Effector CD4-positive, alpha-beta T cell (primary cell): ENCODE results near the gene MYL4. TPM values are rescaled to one million over a fixed set of nuclear protein-coding genes. Genes with fewer than 3 reads are reported as not detected.
A peak's percentile ranks its signal among the peaks of the same experiment; 100 is the strongest.
"Not testable (repeated sequence)": the region's sequence is repeated elsewhere in the genome, so short reads cannot be mapped to it uniquely, and the experiment has no call there.

Source experiments
- DNase-seq: peaks from one replicate; pipeline ENCODE4 v3.0.0-alpha.2; 2020
- total RNA-seq: gene quantifications from one replicate; lab custom pipeline; 2026; lab: John Stamatoyannopoulos, UW

MYL4 gene
- not detected for total RNA-seq

DNA sequence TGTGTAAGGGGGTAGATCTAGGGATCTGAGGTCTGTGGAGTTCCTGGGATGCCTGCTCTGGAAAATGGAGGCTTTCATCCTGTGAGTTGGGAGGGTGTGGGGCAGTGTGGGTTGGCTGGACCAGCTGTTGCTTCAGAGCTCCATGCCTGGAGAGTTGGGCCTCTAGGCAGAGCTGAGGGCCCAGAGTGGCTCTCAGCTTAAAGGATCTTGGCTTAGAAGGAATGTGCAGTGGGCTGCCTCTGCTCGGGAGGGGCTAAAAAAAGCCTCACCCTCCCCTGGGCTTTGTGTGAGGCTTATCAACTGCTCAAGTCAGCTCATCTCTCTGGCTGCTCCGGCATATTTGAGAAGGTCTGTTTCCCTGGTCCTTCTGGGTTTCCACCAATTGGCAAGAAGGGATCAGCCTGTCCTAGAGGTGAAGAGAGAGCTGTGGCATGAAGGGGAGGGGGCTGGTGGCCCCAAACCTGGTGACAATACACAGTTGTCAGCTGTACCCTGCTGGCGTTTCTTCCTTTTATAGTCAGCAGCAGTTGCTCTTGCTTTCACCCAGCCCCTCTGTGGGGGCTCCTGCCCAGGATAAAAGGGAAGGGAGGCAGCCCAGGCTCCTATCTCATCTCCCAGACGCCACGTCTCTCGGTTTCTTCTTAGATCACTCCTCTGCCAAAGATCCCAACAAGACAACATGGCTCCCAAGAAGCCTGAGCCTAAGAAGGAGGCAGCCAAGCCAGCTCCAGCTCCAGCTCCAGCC lies at the start of gene MYL4:
Gene MYL4, plus strand, starts transcription at position 605 of the 745 bp plus-strand sequence. Its CDS starts 75 bp downstream, at position 680.
- no peak for DNase-seq

DNA sequence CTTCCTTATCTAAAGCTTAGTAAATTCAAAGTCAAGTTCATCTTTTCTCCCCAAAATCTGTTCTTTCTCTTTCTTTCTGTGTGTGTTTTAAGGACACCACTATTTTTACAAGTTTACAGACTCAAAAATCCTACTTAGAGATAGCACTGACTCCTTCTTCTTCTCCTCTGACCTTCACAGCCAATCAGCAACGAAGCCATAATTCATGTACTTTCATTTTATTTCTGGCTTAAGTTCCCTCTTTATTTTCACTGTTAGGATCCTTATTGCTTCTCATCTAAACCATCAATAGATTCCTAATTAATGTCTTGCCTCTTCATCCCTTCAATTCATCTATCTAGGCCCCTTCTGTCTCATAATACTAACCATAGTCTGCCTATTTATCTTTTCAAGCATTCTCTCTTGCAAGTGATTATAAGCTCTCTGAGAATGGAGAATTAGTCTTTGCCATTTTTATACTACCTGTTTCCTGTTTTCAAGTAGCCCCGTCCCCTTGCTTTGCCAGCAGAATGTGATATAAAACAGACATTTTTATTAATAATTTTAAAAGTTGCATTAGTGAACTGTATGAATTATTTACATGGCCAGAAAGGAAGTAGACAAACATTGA lies 47.0 kb upstream of the MYL4 start:
- no peak for DNase-seq

DNA sequence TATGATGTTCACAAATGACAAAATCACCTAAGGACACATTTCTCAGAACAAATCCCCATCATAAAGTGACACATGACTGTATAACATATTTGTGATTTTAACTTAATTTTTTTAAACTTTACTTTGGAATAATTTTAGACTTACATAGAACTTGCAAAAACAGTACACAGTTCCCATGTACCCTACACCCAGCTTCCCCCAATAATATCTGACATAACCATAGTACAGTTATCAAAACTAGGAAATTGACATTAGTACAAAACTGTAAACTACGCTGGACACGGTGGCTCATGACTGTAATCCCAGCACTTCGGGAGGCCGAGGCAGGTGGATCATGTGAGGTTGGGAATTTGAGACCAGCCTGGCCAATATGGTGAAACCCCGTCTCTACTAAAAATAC lies 44.9 kb upstream of the MYL4 start:
- no peak for DNase-seq

GRCh38 chr17:47165137-47165536 lies 44.0 kb upstream of the MYL4 start:
- no peak for DNase-seq

GRCh38 chr17:47166854-47167253 lies 42.3 kb upstream of the MYL4 start:
- not testable (repeated sequence) for DNase-seq

DNA sequence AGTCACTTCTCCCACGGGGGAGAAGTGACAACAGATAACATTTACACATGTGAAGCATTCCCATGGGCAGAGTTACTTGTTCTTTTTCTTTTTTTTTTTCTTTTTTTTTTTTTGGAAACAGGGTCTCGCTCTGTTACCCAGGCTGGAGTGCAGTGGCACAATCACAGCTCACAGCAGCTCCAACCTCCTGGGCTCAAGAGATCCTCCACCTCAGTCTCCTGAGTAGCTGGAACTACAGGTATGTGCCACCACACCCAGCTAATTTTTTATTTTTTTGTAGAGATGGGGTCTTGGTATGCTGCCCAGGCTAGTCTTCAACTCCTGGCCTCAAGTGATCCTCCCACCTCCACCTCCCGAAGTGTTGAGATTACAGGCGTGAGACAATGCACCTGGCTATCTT lies 40.3 kb upstream of the MYL4 start:
- DNase-seq = not testable (repeated sequence)

DNA sequence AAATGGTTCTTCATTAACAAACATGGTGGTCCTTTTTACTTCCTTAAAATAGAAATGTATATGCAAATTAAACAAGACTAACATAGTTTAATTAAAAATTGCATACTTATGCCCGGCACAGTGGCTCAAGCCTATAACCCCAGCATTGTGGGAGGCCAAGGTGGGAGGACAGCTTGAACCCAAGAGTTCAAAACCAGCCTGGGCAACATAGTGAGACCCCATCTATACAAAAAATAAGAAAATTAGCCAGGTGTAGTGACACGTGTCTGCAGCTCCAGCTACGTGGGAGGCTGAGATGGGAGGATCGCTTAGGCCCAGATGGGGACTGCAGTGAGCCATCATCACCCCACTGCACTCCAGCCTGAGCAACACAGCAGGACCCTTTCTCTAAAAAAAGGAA lies 38.4 kb upstream of the MYL4 start:
- DNase-seq = no peak

- no peak for DNase-seq
Measured at GRCh38 chr17:47172696-47173565, 36.2 kb upstream of the MYL4 start.

- DNase-seq = not testable (repeated sequence)
Measured at GRCh38 chr17:47174823-47175222, 34.3 kb upstream of the MYL4 start.

DNA sequence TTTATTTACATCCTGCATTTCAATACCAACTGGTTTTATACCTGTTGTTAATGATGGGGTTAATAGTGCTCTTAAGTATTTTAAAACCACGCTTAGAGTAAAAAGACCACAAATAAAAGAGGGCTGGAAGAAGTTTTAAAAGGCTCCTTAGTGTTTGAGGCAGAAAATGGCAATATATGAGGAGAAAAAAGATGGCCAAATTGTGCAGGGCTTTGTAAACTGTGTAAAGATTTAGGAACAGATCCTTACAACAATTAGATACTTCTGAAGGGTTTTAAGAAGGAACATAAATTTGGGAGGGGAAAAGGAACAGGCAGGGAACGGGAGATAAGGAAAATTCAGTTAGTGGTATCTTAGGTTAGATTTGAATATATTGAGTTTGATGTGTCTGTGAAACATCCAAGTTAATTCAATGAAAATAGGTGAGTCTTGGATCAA lies 32.7 kb upstream of the MYL4 start:
- DNase-seq = no peak

GRCh38 chr17:47177261-47177660 lies 31.9 kb upstream of the MYL4 start:
- DNase-seq = no peak

DNA sequence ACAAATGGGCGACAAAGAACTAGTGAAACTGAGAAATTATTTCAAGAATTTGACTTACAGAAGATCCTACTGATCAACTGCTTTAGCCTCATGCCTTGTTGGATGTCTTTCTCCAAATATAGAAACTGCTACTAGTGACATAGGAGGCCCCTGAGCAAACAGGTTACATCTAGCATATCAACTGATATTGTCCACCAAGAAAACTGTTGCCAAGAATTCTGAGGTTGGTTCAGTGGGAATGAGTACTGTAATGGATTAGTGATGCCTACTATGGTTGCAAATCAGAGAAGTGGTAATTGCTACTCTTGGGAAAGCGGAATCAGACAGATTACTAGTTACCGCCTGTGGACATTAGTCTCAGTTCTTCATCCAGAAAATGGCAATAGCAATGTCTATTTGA lies 30.0 kb upstream of the MYL4 start:
- DNase-seq = no peak

DNA sequence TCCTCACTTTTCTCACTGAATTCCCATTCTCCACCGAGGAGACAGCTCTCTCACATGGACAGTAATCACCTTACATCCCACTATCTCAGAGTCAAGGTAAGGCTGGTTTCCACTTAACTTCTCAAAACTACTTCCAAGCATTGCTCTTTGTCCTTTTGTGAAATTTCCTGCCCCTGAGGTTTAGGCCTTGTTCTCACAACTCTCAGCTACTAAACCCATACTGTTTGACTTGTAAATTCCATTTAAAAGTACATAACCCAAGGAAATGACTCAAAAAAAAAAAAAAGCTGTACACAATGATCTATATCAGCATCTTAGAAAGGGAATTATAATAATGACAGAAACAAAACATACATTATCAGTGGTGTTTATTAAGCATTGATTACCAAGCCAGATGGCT lies 28.8 kb upstream of the MYL4 start:
- no peak for DNase-seq

DNA sequence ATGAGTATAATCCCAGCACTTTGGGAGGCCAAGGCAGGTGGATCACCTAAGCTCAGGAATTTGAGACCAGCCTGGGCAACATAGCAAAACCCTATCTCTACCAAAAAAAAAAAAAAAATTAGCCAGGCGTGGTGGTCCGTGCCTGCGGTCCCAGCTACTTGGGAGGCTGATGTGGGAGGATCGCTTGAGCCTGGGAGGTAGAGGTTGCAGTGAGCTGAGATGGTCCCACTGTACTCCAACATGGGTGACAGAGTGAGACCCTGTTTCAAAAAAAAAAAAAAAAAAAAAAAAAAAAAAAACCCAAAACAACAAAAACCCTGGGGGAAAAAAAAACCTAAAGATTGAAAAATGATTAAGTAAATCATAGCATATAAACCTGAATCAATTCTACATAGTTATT lies 28.2 kb upstream of the MYL4 start:
- not testable (repeated sequence) for DNase-seq

- no peak for DNase-seq
Measured at GRCh38 chr17:47184681-47185080, 24.5 kb upstream of the MYL4 start.

- no peak for DNase-seq
Measured at GRCh38 chr17:47188271-47188875, 20.8 kb upstream of the MYL4 start.

- peak; percentile 100 for DNase-seq
Measured at GRCh38 chr17:47188876-47189731, 20.0 kb upstream of the MYL4 start, which contains the start of gene CDC27. Gene CDC27 (minus strand): TSS chr17:47189295. CDS start chr17:47189172, 123 bp downstream.

DNA sequence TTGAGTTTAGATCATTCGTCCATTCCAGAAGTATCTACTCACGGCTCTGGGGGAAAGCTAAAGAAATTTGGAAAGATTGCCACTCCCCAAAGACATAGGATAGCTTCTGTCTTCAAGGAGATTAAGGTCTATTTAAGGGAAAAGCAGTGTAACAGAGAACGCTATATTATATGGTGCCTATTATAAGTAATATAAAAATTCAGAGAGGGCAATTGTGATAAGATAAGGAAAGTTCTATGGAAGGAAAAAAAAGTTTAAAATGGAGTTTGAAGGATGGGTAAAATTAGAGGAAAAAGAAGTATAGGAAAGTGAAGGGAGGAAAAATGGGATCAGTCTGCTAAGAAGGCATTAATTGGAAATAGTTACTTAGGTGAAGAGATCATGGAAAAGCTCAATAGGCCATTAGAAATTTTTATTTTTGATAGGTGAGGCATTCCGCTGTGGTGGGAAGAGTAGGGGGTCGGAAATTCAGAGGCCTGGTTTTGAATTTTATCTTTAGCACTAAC lies 19.4 kb upstream of the MYL4 start:
- no peak for DNase-seq

DNA sequence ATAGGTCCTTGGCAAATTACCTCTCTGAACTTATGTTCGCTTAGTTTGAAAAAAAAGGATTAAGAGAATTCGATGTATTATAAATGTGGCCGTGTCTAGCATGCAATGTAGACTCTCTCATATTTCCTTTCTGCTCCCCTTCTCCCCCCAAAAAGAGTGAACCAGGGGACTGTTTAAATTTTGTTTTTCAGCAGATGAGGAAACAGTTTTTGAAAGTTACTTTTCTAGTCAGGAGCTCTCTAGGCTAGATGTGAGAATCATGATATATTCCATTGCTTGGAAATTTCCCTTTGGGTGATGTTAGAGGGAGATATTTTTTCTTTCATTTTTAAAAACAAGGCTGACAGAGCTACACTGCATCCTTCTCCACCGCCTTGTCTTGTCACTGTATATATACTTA lies 18.9 kb upstream of the MYL4 start:
- no peak for DNase-seq

- no peak for DNase-seq
Measured at GRCh38 chr17:47190770-47191169, 18.4 kb upstream of the MYL4 start.

GRCh38 chr17:47192554-47192953 lies 16.6 kb upstream of the MYL4 start:
- DNase-seq = no peak
